MM.1S (cell line): ENCODE data around the gene GCNT1.

Experiments
- EZH2 ChIP-seq: fragments of 300-600 bp; sonication (generic); optimal IDR thresholded peaks from 2 replicates; pipeline ENCODE3; 2017; ENCODE audit warnings: low read depth, mild to moderate bottlenecking, antibody characterized with exemption, low read length, mixed read lengths
- TF ChIP-seq, protein P1 (sequence below): fragments of 300-600 bp; sonication (generic); IDR thresholded peaks from 2 replicates; pipeline ENCODE4 v1.5.1; 2016; ENCODE audit warnings: antibody characterized with exemption, low read length, mixed read lengths

DNA sequence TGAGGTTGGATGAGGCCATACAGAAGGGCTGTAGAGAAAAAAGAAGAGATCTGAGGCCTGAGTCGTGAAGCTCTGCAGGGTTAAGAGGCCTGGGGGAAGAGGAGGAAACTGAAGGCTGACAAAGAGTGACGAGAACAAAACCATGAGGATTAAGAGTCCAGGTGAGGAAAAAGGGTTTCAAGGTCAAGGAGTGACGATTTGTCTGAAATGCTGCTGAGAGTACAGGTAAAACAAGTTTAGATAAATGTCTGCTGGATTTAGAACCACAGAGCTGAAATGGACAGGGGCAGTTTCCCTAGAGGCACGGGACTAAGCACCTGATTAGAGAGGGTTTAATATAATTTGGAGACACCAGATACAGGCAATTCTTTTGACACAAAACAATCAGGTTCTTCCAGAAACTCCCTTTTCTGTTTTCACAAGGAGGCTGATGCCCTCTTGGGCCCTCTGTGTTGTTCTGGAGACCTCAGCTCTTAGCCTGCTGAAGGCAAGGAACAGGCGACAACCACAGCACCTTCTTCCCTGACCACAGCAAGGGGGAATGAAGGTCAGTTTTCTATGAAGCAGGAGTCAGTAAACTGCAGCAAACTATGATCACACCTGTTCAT lies 14.6 kb upstream of the GCNT1 start:
- TF ChIP-seq, protein P1, sequence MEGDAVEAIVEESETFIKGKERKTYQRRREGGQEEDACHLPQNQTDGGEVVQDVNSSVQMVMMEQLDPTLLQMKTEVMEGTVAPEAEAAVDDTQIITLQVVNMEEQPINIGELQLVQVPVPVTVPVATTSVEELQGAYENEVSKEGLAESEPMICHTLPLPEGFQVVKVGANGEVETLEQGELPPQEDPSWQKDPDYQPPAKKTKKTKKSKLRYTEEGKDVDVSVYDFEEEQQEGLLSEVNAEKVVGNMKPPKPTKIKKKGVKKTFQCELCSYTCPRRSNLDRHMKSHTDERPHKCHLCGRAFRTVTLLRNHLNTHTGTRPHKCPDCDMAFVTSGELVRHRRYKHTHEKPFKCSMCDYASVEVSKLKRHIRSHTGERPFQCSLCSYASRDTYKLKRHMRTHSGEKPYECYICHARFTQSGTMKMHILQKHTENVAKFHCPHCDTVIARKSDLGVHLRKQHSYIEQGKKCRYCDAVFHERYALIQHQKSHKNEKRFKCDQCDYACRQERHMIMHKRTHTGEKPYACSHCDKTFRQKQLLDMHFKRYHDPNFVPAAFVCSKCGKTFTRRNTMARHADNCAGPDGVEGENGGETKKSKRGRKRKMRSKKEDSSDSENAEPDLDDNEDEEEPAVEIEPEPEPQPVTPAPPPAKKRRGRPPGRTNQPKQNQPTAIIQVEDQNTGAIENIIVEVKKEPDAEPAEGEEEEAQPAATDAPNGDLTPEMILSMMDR: no peak
- TF ChIP-seq EZH2: no peak
